ENCODE results near the gene CARHSP1.

DNA sequence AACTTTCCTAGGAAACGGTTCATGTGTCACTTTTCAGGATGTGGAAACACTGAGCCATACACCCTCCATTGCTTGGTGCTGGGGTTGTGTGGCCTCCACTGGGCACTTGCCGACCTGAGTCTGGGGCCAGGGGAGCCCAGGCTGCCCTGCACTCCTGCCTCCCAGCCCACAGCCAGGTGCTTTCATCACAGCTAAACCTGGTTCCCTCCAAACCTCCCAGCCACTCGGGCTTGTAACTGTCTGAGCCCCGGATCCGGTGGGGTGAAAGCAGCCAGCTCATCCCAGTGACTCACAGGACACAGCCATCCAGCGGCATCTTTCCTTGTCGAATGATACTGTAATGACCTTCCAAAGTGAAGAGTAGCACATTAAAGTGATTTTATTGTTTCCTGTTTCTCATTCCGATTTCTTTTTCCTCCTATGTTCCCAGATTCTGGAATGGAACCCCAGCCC is 19.8 kb downstream of the CARHSP1 start:
- TF ChIP-seq POLR2AphosphoS5 (IDR thresholded peaks at IDR 0.05), result no peak
- TF ChIP-seq POLR2A (IDR thresholded peaks at IDR 0.05), result no peak

Data from prostate gland (tissue), 1 donor.